CD4-positive, alpha-beta T cell treated with Interleukin-15 for 1 hour (primary cell): ENCODE data around the gene PFDN1.
"Not testable (repeated sequence)": the region's sequence is repeated elsewhere in the genome, so short reads cannot be mapped to it uniquely, and the experiment has no call there.

Experiments
- DNase-seq: peaks from one replicate; pipeline ENCODE4 v3.0.0-alpha.2; 2020

The PFDN1 gene, protein sequence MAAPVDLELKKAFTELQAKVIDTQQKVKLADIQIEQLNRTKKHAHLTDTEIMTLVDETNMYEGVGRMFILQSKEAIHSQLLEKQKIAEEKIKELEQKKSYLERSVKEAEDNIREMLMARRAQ

DNA sequence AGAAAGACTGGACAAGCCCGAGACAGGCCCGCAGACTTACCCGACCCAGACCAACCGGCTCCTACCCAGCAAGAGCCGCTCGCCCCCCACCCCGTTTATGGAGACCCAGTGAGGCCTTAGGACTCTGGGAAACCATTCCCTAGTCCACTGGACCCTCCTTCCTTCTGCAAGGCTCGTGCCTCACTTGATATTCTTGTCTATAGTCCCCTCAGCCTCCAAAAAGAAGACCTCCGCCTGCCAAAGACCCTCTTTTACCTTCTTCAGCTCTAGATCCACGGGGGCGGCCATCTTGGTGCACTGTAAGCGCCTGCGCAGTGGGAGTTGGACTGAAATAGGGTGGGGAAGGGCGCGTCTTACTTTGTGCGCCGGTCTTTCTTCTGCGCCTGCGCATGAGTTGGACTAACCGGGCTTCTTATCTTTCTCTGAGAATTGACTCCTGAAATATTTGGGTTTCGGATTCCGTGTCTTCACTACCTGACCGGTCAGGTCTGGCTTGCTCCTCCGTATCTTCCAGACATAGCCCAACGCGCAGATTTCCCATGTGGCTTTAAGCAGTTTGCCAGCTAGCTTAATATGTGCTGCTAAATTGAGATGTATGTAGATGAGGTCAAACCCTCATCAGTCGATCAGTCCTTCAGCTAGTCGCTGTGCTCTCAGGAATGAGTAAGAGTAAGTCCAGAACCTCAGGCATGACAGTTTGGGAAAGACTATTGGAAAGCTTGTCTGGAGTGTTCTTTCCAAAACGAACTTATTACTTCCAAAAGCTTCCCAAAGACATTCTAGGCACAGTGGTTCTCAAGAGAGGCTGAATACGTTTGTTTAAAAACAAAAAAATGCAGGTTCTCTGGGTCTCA lies at the start of gene PFDN1:
Gene PFDN1, minus strand, starts transcription at position 316 of the 854 bp plus-strand sequence. Its CDS starts 28 bp downstream, at position 288.
- DNase-seq, result peak; percentile 95

GRCh38 chr5:140351609-140352334 lies 48.9 kb upstream of the PFDN1 start:
- DNase-seq, result peak; percentile 47

DNA sequence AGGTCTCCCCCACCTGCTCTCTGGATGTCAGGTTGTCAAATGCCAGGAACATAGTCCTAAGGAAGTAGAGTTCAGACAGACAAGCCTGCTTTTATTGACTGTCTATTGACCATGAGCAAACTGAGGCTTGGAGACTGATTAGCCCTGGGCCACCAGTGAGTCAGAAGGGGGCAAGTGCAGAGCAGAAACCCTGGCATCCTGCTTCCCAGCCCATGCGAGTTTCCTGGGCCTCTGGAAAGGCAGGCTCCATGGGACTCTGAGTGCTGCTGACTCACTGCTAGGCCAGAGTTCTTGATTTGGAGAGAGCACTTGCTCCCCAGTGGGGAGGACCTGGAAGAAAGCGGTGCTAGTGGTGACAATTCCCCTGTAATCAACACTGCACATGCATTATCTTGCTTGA lies 46.3 kb upstream of the PFDN1 start:
- no peak for DNase-seq

DNA sequence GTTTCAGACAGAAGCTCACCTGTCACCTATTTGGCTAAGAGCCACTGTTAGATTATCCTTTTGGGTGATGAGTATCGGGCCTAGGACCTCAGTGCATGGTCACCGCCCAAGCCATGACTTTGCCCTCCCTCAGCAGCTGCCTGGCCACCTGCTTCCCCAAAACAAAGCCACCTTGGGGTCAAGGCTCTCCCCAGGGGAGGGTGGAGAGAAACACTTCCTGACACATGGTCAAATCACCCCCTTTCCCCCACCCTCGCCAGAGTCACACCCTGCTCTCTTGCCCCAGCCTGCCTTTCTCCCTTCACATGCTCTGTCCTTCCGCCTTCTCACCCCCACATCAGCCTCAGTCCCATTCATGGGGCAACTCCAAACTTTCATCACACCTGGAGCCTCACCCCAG lies 45.2 kb upstream of the PFDN1 start:
- no peak for DNase-seq

DNA sequence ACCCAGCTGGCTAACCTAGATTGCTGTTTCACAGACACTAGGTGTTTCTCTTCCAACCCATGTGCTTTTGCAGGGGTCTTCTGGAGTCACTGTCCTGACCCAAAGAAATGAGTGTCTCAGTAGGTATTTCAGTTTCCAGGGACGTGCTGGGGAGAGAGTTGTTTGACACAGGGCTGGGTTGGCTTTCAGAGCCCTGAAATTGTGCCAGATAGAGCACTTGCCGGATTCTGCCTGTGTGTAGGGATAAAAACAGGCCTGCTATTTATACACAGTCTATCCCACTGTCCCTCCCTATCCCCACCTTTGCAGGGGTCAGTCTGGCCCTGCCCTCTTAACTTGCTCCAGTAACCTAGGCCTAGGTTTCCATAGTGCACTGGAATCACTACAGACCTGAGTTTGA lies 44.5 kb upstream of the PFDN1 start:
- no peak for DNase-seq

GRCh38 chr5:140346348-140347221 lies 43.7 kb upstream of the PFDN1 start, which contains the start of gene HBEGF:
Gene HBEGF (minus strand): TSS chr5:140346603. CDS start chr5:140346328, 275 bp downstream.
- DNase-seq, result peak; percentile 57

- no peak for DNase-seq
Measured at GRCh38 chr5:140345919-140346347, 43.0 kb upstream of the PFDN1 start.

GRCh38 chr5:140344683-140345423 lies 42.0 kb upstream of the PFDN1 start:
- no peak for DNase-seq

DNA sequence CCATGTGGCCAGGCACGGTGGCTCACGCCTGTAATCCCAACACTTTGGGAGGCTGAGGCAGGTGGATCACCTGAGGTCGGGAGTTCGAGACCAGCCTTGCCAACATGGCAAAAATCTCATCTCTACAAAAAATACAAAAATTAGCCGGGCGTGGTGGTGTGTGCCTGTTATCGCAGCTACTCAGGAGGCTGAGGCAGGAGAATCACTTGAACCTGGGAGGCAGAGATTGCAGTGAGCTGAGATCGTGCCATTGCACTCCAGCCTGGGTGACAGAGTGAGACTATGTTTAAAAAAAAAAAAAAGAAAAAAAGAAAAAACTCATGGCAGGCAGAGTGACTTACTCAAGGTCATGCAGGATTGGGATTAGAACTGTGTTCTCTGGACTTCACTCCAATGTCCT lies 40.9 kb upstream of the PFDN1 start:
- not testable (repeated sequence) for DNase-seq

- DNase-seq, result no peak
Measured at GRCh38 chr5:140342896-140343295, 40.0 kb upstream of the PFDN1 start.

GRCh38 chr5:140342287-140342686 lies 39.4 kb upstream of the PFDN1 start:
- DNase-seq, result peak; percentile 63

- no peak for DNase-seq
Measured at GRCh38 chr5:140341591-140341990, 38.7 kb upstream of the PFDN1 start.

DNA sequence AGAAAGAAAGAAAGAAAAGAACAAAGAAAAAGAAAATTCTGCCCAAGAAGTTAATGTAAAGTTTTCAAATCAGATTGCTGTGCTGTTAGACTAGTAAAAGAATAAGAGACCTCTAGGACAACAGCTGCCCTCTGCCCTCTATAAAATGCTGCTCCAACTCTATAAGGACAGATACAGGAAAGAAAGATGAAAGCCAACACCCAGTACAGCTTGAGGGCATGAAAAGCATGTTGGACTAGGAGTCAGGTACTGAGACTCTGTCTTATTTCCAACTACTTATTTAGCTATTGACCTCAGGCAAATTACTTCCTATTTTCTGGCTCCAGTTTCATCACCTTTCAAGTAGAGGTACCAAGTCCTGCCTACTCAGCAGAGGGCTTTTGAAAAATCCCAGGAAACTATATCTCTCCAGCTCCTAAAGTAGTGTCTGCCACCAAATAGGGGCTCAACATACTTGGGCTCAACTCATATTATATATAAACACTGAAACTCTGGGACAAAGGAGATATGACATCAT lies 37.8 kb upstream of the PFDN1 start:
- DNase-seq, result no peak

DNA sequence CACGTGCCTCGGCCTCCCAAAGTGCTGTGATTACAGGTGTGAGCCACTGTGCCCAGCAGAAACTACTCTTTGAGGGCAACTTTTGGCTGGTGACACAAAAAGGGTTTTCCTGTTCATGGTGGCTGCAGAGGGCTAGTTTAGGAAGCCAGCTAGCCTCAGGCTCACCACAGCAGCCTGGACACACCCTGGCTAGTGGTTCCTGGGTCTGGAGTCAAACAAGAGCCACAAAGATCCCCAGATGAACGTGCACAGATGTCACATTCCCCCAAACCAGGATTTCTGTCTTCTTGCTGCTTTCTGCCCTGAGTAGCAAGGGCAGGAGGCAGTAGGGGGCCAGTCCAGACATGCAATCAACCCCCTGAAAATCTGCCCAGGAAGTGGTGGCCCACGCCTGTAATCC lies 36.7 kb upstream of the PFDN1 start:
- DNase-seq, result no peak

- DNase-seq, result no peak
Measured at GRCh38 chr5:140338908-140339307, 36.0 kb upstream of the PFDN1 start.

- DNase-seq, result no peak
Measured at GRCh38 chr5:140338336-140338735, 35.4 kb upstream of the PFDN1 start.

DNA sequence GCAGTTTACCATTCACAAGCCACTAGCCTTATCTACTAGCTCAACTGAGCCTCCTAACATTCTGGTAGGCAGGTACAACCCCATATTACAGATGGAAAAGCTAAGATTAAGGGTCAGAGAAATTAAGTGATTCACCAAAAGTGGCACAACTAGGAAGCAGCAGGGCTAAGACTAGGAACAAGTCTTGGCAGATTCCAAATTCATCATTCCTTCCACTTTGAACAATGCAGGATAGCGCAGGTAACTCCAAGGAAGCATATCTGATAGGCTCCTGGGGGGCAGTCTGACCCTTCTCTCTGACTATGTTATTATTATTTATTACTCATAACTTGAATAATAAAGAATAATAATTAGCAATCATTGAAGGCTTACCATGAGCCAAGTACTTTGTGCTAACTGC lies 35.0 kb upstream of the PFDN1 start:
- DNase-seq, result no peak

- DNase-seq, result no peak
Measured at GRCh38 chr5:140336388-140336787, 33.5 kb upstream of the PFDN1 start.

DNA sequence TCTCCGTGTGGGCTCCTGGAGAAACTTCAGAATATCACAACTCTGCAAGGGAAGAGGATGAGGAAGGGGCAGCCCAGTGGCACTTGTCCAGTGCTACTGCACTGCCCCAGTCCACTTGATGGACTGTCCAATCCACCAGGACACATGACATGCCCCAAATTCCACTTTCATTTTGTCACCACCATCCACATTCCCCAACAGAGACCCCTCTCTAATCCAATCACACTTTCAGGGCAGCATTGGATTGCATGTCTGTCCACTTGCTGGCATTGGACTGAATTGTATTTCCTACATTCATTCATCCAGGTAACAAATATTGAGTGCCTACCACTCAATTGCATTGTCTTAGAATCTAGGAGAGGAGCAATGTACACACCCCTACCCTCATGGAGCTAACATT lies 28.7 kb upstream of the PFDN1 start:
- no peak for DNase-seq

GRCh38 chr5:140329739-140330481 lies 27.0 kb upstream of the PFDN1 start:
- DNase-seq, result no peak
